HEK293 (cell line): ENCODE measurements around the gene SMC6.

ENCODE experiments used
- CTCF ChIA-PET: fragments of 350-600 bp; formaldehyde crosslinking; extraction: SDS; loops from one replicate; lab custom pipeline; 2021; ENCODE audit warnings: antibody characterized with exemption; lab: Yijun Ruan, JAX
- POLR2A ChIA-PET: fragments of 300-600 bp; formaldehyde crosslinking; extraction: SDS; loops from one replicate; lab custom pipeline; 2020; ENCODE audit warnings: antibody characterized with exemption, inconsistent platforms; lab: Yijun Ruan, JAX
- H3K27ac ChIP-seq: fragments of 200-500 bp; sonication (Bioruptor generic); 2 replicates; pipeline ENCODE4 v1.5.1; 2014; ENCODE audit warnings: low read depth, low read length, control low read depth, inconsistent platforms; ENCODE audit errors: extremely low read depth
- H3K36me3 ChIP-seq, 2 experiments: fragments of 200-500 bp in 1 of 2; sonication (Bioruptor generic) in 1 of 2; 1 replicate in 1 of 2; 2 replicates in 1 of 2; pipeline ENCODE4 v1.5.1; 2014 to 2017; ENCODE audit warnings: inconsistent platforms in 2 of 2, low read length in 2 of 2; ENCODE audit not compliant: control insufficient read depth in 2 of 2, insufficient read depth in 1 of 2
- H3K4me1 ChIP-seq: fragments of 200-500 bp; sonication (Bioruptor generic); 2 replicates; pipeline ENCODE4 v1.5.1; 2014; ENCODE audit warnings: mild to moderate bottlenecking, low read length, inconsistent platforms; ENCODE audit not compliant: control insufficient read depth, insufficient read depth
- H3K4me3 ChIP-seq: 2 replicates; pipeline ENCODE4 v1.5.1; 2011; ENCODE audit warnings: low read depth, mild to moderate bottlenecking, control low read depth, low read length, moderate library complexity
- H3K9me3 ChIP-seq: fragments of 200-500 bp; sonication (Bioruptor generic); 2 replicates; pipeline ENCODE4 v1.5.1; 2014; ENCODE audit warnings: low read depth, low read length, inconsistent platforms; ENCODE audit not compliant: control insufficient read depth, insufficient read depth
- BCL11A ChIP-seq: fragments of 450-650 bp; formaldehyde crosslinking; IDR thresholded peaks from 2 replicates; pipeline ENCODE4 v1.5.1; 2016; ENCODE audit warnings: low read depth, missing biosample characterization, missing genetic modification characterization
- FEZF1 ChIP-seq: fragments of 450-650 bp; formaldehyde crosslinking; IDR thresholded peaks from 2 replicates; pipeline ENCODE4 v1.5.1; 2016; ENCODE audit warnings: missing biosample characterization, missing genetic modification characterization
- GLI2 ChIP-seq: fragments of 450-650 bp; formaldehyde crosslinking; IDR thresholded peaks from 2 replicates; pipeline ENCODE4; 2017; ENCODE audit warnings: missing biosample characterization, missing genetic modification characterization, low read depth, borderline replicate concordance
- KLF7 ChIP-seq: fragments of 450-650 bp; formaldehyde crosslinking; IDR thresholded peaks from 2 replicates; pipeline ENCODE4 v1.5.1; 2016; ENCODE audit warnings: missing biosample characterization, missing genetic modification characterization, borderline replicate concordance
- OVOL3 ChIP-seq: fragments of 450-650 bp; formaldehyde crosslinking; IDR thresholded peaks from 2 replicates; pipeline ENCODE4 v1.5.1; 2016; ENCODE audit warnings: missing biosample characterization, missing genetic modification characterization
- ZBTB7A ChIP-seq: fragments of 450-650 bp; formaldehyde crosslinking; IDR thresholded peaks from 2 replicates; pipeline ENCODE4 v1.5.1; 2016; ENCODE audit warnings: low read depth, missing biosample characterization, missing genetic modification characterization
- ZFP69B ChIP-seq: fragments of 450-650 bp; formaldehyde crosslinking; IDR thresholded peaks from 2 replicates; pipeline ENCODE4 v1.5.1; 2016; ENCODE audit warnings: missing biosample characterization, missing genetic modification characterization
- ZIC2 ChIP-seq: fragments of 450-650 bp; formaldehyde crosslinking; IDR thresholded peaks from 2 replicates; pipeline ENCODE4 v1.5.1; 2016; ENCODE audit warnings: missing biosample characterization, missing genetic modification characterization
- ZNF133 ChIP-seq: fragments of 450-650 bp; formaldehyde crosslinking; IDR thresholded peaks from 2 replicates; pipeline ENCODE4 v1.5.1; 2016; ENCODE audit warnings: missing biosample characterization, missing genetic modification characterization
- ZNF146 ChIP-seq: fragments of 450-650 bp; formaldehyde crosslinking; IDR thresholded peaks from 2 replicates; pipeline ENCODE4 v1.5.1; 2016; ENCODE audit warnings: missing biosample characterization, missing genetic modification characterization
- ZNF174 ChIP-seq: fragments of 450-650 bp; formaldehyde crosslinking; IDR thresholded peaks from 2 replicates; pipeline ENCODE4 v1.5.0; 2017; ENCODE audit warnings: missing biosample characterization, mild to moderate bottlenecking, missing genetic modification characterization
- ZNF239 ChIP-seq: fragments of 450-650 bp; formaldehyde crosslinking; IDR thresholded peaks from 2 replicates; pipeline ENCODE4 v1.5.1; 2016; ENCODE audit warnings: missing biosample characterization, missing genetic modification characterization
- ZNF433 ChIP-seq: fragments of 450-650 bp; formaldehyde crosslinking; IDR thresholded peaks from 2 replicates; pipeline ENCODE4 v1.5.1; 2016; ENCODE audit warnings: missing biosample characterization, missing genetic modification characterization, low read depth
- ZNF521 ChIP-seq: fragments of 450-650 bp; formaldehyde crosslinking; IDR thresholded peaks from 2 replicates; pipeline ENCODE4 v1.5.1; 2017; ENCODE audit warnings: missing biosample characterization, mild to moderate bottlenecking, missing genetic modification characterization
- ZNF560 ChIP-seq: fragments of 450-650 bp; formaldehyde crosslinking; IDR thresholded peaks from 2 replicates; pipeline ENCODE4 v1.5.1; 2017; ENCODE audit warnings: missing biosample characterization, missing genetic modification characterization, borderline replicate concordance
- ZNF596 ChIP-seq: fragments of 450-650 bp; IDR thresholded peaks from 2 replicates; pipeline ENCODE4 v1.5.0; 2018; ENCODE audit warnings: missing biosample characterization, mild to moderate bottlenecking, missing genetic modification characterization, moderate library complexity
- ZNF660 ChIP-seq: fragments of 450-650 bp; IDR thresholded peaks from 2 replicates; pipeline ENCODE4 v1.5.1; 2018; ENCODE audit warnings: missing biosample characterization, mild to moderate bottlenecking, missing genetic modification characterization
- ZNF670 ChIP-seq: fragments of 450-650 bp; formaldehyde crosslinking; IDR thresholded peaks from 2 replicates; pipeline ENCODE4 v1.5.1; 2016; ENCODE audit warnings: missing biosample characterization, missing genetic modification characterization, low read depth
- ZNF707 ChIP-seq: fragments of 450-650 bp; formaldehyde crosslinking; IDR thresholded peaks from 2 replicates; pipeline ENCODE4 v1.5.1; 2016; ENCODE audit warnings: missing biosample characterization, missing genetic modification characterization
- ZNF776 ChIP-seq: fragments of 450-650 bp; formaldehyde crosslinking; IDR thresholded peaks from 2 replicates; pipeline ENCODE4 v1.5.0; 2017; ENCODE audit warnings: missing biosample characterization, missing genetic modification characterization, borderline replicate concordance
- ZNF792 ChIP-seq: fragments of 450-650 bp; formaldehyde crosslinking; IDR thresholded peaks from 2 replicates; pipeline ENCODE4 v1.5.1; 2016; ENCODE audit warnings: missing biosample characterization, missing genetic modification characterization
- TF ChIP-seq, protein P1 (sequence below): fragments of 450-650 bp; formaldehyde crosslinking; conservative IDR thresholded peaks from 2 replicates; pipeline ENCODE4 v1.5.1; 2016; ENCODE audit warnings: low read depth, missing biosample characterization, missing genetic modification characterization
- TF ChIP-seq, protein P2 (sequence below): fragments of 450-650 bp; formaldehyde crosslinking; IDR thresholded peaks from 2 replicates; pipeline ENCODE4 v1.5.1; 2016; ENCODE audit warnings: missing biosample characterization, missing genetic modification characterization

The SMC6 gene

DNA sequence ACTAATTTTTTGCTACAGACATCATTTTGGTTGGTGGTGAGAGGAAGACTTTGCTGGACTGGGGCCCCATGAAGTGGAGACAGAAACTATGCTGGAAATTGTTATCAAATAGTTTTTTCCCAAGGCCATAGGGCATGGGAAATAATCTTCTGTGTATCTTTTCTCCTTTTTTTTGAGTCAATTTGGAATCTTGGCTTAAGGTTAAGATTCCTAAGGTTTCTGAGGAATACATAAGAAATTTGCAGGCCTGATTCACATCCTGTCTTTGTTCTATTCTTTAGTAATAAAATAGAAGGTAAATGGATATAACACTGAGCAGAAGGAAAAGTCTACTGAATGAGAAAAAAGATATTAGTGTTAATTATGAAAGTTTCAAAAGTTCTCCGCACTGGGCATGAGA is 16.6 kb downstream of the SMC6 start:
- POLR2A ChIA-PET, result no interaction called here
- H3K36me3 ChIP-seq, result peaks cover 59 to 81% of the 10 kb centered on the region in 2 experiments

DNA sequence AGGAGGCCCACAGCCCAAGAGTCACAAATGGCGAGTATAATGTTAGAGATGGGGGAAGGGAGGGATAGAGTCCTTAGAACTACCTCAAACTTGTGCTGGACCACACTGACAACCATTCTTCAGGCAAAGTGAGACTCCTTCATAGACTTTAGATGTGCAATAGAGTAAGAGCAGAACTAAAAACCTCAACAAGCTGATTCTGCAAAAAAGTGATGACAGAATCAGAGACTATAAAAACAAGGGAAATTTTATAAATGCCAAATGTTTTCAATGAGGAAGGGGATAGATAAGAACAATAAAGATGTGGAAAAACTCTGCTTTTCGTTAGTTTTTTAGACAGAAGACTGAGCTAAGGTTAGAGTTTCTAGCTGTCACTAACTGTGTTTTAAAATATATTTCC is 17.7 kb downstream of the SMC6 start:
- Histone ChIP-seq H3K27ac (no peak overlapping the region), H3K4me3 (no peak overlapping the region), H3K36me3 (peaks cover 66 to 85% of the 10 kb centered on the region in 2 experiments), H3K4me1 (no peaks in the 10 kb centered on the region)
- ChIA-PET CTCF (interaction anchor here (0.7 kb wide), 1 partner anchor 272 kb away, joined by 3 read pairs; no protein-coding TSS in a partner anchor), POLR2A (interaction anchor here (0.7 kb wide), 1 partner anchor 18 kb away, joined by 3 read pairs; the partner anchor contains the start of genes GEN1 and SMC6)
- TF ChIP-seq FEZF1 (no peak), BCL11A (tag by site-specific recombination) (no peak), ZNF433 (no peak)
- TF ChIP-seq, all 188 proteins: peak for 0
- no peaks in the 10 kb centered on the region for H3K9me3 ChIP-seq

More for the DNA sequence above, 16.6 kb downstream of the SMC6 start:
- no peak for TF ChIP-seq ZNF521 (tag by site-specific recombination)
- no peak for TF ChIP-seq ZNF776 (tag by site-specific recombination)
- no peak for TF ChIP-seq ZNF596 (tag by site-specific recombination)
- TF ChIP-seq ZNF146 (tag by site-specific recombination), result no peak
- TF ChIP-seq, protein P1, sequence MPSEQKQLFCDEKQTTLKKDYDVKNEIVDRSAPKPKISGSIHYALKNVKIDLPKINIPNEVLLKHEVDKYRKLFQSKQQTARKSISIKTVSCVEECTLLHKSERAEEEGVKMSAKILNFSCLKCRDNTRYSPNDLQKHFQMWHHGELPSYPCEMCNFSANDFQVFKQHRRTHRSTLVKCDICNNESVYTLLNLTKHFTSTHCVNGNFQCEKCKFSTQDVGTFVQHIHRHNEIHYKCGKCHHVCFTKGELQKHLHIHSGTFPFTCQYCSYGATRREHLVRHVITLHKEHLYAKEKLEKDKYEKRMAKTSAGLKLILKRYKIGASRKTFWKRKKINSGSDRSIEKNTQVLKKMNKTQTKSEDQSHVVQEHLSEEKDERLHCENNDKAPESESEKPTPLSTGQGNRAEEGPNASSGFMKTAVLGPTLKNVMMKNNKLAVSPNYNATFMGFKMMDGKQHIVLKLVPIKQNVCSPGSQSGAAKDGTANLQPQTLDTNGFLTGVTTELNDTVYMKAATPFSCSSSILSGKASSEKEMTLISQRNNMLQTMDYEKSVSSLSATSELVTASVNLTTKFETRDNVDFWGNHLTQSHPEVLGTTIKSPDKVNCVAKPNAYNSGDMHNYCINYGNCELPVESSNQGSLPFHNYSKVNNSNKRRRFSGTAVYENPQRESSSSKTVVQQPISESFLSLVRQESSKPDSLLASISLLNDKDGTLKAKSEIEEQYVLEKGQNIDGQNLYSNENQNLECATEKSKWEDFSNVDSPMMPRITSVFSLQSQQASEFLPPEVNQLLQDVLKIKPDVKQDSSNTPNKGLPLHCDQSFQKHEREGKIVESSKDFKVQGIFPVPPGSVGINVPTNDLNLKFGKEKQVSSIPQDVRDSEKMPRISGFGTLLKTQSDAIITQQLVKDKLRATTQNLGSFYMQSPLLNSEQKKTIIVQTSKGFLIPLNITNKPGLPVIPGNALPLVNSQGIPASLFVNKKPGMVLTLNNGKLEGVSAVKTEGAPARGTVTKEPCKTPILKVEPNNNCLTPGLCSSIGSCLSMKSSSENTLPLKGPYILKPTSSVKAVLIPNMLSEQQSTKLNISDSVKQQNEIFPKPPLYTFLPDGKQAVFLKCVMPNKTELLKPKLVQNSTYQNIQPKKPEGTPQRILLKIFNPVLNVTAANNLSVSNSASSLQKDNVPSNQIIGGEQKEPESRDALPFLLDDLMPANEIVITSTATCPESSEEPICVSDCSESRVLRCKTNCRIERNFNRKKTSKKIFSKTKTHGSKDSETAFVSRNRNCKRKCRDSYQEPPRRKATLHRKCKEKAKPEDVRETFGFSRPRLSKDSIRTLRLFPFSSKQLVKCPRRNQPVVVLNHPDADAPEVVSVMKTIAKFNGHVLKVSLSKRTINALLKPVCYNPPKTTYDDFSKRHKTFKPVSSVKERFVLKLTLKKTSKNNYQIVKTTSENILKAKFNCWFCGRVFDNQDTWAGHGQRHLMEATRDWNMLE (tag by site-specific recombination), result no peak
- TF ChIP-seq ZIC2, result no peak
- no peak overlapping the region for H3K4me3 ChIP-seq
- CTCF ChIA-PET, result no interaction called here
- no peaks in the 10 kb centered on the region for H3K9me3 ChIP-seq
- H3K27ac ChIP-seq, result no peak overlapping the region
- H3K4me1 ChIP-seq, result no peaks in the 10 kb centered on the region

DNA sequence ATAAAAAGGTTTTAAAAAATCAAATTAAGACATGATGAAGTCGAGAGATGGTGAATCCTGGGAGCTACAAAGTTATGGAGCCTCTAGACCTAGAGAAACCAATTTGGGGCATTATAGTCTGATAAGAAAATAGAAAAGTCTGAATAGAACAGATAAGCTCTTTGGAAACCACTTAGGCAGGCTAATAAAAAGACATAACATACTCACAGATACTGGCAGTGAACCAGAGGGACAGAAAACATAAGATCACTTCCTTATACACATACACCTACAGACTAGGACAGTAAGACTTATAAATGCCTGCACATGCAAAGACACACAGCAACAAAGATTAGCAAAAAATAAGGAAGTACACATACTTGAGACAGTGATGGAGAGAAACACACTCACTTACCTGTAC is 20.0 kb downstream of the SMC6 start:
- no peaks in the 10 kb centered on the region for H3K9me3 ChIP-seq
- no peaks in the 10 kb centered on the region for H3K4me1 ChIP-seq
- H3K27ac ChIP-seq, result no peak overlapping the region
- no peak overlapping the region for H3K4me3 ChIP-seq
- TF ChIP-seq GLI2 (tag by site-specific recombination) (no peak), ZNF133 (tag by site-specific recombination) (no peak), OVOL3 (no peak), ZNF670 (no peak), KLF7 (tag by site-specific recombination) (no peak), ZNF560 (no peak), ZNF792 (tag by site-specific recombination) (no peak), ZNF239 (tag by site-specific recombination) (no peak), ZFP69B (tag by site-specific recombination) (no peak), ZNF660 (tag by site-specific recombination) (no peak), ZNF174 (tag by site-specific recombination) (no peak), ZNF707 (tag by site-specific recombination) (no peak), ZBTB7A (tag by site-specific recombination) (no peak)
- TF ChIP-seq, protein P2, sequence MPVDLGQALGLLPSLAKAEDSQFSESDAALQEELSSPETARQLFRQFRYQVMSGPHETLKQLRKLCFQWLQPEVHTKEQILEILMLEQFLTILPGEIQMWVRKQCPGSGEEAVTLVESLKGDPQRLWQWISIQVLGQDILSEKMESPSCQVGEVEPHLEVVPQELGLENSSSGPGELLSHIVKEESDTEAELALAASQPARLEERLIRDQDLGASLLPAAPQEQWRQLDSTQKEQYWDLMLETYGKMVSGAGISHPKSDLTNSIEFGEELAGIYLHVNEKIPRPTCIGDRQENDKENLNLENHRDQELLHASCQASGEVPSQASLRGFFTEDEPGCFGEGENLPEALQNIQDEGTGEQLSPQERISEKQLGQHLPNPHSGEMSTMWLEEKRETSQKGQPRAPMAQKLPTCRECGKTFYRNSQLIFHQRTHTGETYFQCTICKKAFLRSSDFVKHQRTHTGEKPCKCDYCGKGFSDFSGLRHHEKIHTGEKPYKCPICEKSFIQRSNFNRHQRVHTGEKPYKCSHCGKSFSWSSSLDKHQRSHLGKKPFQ (tag by site-specific recombination), result no peak
- TF ChIP-seq, all 188 proteins: peak for 0
- H3K36me3 ChIP-seq, result peaks cover 69 to 84% of the 10 kb centered on the region in 2 experiments
- ChIA-PET CTCF (interaction anchor here (0.7 kb wide), 2 partner anchors 76 to 104 kb away, joined by 3 read pairs; no protein-coding TSS in a partner anchor), POLR2A (interaction anchor here (1.3 kb wide), 1 partner anchor 20 kb away, joined by 4 read pairs; the partner anchor contains the start of genes GEN1 and SMC6)
